ENCODE measurements around the gene FNIP2.

- no peak for TF ChIP-seq POLR2A (IDR thresholded peaks at IDR 0.05)
- TF ChIP-seq, protein P1, sequence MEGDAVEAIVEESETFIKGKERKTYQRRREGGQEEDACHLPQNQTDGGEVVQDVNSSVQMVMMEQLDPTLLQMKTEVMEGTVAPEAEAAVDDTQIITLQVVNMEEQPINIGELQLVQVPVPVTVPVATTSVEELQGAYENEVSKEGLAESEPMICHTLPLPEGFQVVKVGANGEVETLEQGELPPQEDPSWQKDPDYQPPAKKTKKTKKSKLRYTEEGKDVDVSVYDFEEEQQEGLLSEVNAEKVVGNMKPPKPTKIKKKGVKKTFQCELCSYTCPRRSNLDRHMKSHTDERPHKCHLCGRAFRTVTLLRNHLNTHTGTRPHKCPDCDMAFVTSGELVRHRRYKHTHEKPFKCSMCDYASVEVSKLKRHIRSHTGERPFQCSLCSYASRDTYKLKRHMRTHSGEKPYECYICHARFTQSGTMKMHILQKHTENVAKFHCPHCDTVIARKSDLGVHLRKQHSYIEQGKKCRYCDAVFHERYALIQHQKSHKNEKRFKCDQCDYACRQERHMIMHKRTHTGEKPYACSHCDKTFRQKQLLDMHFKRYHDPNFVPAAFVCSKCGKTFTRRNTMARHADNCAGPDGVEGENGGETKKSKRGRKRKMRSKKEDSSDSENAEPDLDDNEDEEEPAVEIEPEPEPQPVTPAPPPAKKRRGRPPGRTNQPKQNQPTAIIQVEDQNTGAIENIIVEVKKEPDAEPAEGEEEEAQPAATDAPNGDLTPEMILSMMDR (IDR thresholded peaks at IDR 0.05): no peak
These were observed 58.1 kb downstream of the FNIP2 start for GRCh38 chr4:158826882-158827281.

All from testis (tissue), 2 donors.